Neuron (in vitro differentiated cells): ENCODE measurements around the gene CHD5.

Experiments
- H2AFZ ChIP-seq: one replicate; pipeline ENCODE4 v1.6.1; 2013; ENCODE audit warnings: low read depth, mild to moderate bottlenecking, inconsistent platforms, low read length, moderate library complexity
- H3K27me3 ChIP-seq: one replicate; pipeline ENCODE4 v1.6.1; 2013; ENCODE audit warnings: low read length; ENCODE audit not compliant: insufficient read depth
- H3K36me3 ChIP-seq: one replicate; pipeline ENCODE4 v1.6.1; 2013; ENCODE audit warnings: low read length; ENCODE audit not compliant: insufficient read depth
- H3K4me1 ChIP-seq: one replicate; pipeline ENCODE4 v1.6.1; 2013; ENCODE audit warnings: low read length; ENCODE audit not compliant: insufficient read depth
- H3K4me3 ChIP-seq: 2 replicates; pipeline ENCODE4 v1.5.1; 2013; ENCODE audit warnings: mild to moderate bottlenecking, low read length, moderate library complexity
- H3K9me3 ChIP-seq: one replicate; pipeline ENCODE4 v1.6.1; 2013; ENCODE audit warnings: low read length

CHD5 gene

DNA sequence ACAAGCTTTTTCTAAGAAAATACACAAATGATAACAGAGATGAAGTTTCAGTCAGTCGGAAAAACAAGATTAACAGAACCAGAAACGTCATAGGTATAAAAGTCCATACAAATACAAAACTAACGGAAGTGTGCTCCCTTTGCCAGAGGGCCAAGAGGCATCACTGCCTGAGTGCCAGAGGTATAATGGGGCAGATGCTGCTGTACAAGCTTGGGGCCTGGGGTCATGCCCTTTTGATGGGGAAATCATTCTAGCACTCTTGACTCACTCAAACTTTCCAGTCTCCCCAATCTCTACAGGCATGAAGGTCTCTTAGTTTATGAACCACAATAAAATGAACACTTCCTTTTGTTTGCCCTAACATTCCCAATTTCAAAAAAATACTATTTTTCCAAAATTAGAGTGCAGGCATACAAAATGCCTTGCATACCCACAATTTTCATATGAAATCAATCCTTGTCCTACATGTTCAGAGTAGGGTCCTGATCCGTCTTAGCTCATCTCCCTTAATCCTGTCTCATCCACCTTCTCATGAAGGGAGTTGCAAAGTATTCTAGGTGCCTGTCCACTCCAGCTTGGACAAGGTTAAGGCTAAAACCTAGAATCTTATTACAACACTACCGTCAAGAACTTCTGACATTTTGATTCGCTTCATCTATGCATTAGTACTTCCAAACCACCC lies 17.8 kb upstream of the CHD5 start:
- Histone ChIP-seq H3K4me1 (peaks cover 21% of the 10 kb centered on the region), H3K27me3 (no peaks in the 10 kb centered on the region), H2AFZ (no peak overlapping the region), H3K9me3 (no peaks in the 10 kb centered on the region), H3K36me3 (peaks cover 41% of the 10 kb centered on the region), H3K4me3 (peak overlapping the region; percentile 95)

DNA sequence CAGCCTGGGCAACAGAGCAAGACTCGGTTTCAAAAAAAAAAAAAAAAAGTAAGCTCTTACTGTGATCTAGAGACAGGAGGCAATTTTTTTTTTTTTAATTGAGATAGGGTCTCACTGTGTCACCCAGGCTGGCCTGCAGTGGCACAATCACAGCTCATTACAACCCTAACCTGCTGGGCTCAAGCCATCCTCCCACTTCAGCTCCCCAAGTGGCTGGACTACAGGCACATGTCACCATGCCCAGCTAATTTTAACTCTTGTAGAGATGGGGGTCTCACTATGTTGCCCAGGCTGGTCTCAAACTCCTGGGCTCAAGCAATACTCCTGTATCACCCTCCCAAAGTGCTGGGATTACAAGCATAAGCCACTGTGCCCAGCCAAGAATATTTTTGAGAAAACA lies 11.8 kb upstream of the CHD5 start:
- Histone ChIP-seq H2AFZ (no peak overlapping the region), H3K27me3 (no peaks in the 10 kb centered on the region), H3K36me3 (peaks cover 76% of the 10 kb centered on the region), H3K9me3 (no peaks in the 10 kb centered on the region), H3K4me3 (no peak overlapping the region), H3K4me1 (no peaks in the 10 kb centered on the region)

DNA sequence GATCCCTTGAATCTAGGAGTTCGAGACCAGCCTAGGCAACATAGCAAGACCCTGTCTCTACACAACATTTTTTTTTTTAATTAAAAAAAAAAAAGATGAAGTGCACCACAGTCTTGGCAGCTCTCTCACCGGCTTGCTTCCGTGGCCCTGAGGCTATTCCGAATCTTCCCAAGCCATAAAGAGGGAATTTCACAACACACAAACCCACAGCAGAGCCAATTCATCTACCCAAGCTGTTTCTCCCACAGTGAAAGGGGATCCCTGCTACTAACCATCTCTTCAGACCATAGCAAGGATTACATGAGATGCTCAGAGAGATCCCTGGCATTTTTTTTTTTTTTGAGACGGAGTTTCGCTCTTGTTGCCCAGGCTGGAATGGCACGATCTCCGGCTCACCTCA lies 8.3 kb upstream of the CHD5 start:
- H2AFZ ChIP-seq = no peak overlapping the region

GRCh38 chr1:6185635-6186382 lies 5.7 kb upstream of the CHD5 start:
- H2AFZ ChIP-seq = no peak overlapping the region
- H3K4me3 ChIP-seq = no peak overlapping the region
- no peaks in the 10 kb centered on the region for H3K9me3 ChIP-seq
- H3K27me3 ChIP-seq = peaks cover 13% of the 10 kb centered on the region
- peaks cover 42% of the 10 kb centered on the region for H3K36me3 ChIP-seq
- H3K4me1 ChIP-seq = peaks cover 2% of the 10 kb centered on the region

More for the DNA sequence above, 8.3 kb upstream of the CHD5 start:
- no peaks in the 10 kb centered on the region for H3K4me1 ChIP-seq
- no peak overlapping the region for H3K4me3 ChIP-seq
- H3K36me3 ChIP-seq = peaks cover 64% of the 10 kb centered on the region
- H3K27me3 ChIP-seq = no peaks in the 10 kb centered on the region
- no peaks in the 10 kb centered on the region for H3K9me3 ChIP-seq

GRCh38 chr1:6185151-6185550 lies 5.0 kb upstream of the CHD5 start:
- Histone ChIP-seq H3K36me3 (peaks cover 37% of the 10 kb centered on the region), H2AFZ (no peak overlapping the region), H3K9me3 (no peaks in the 10 kb centered on the region), H3K4me1 (peaks cover 2% of the 10 kb centered on the region), H3K4me3 (no peak overlapping the region), H3K27me3 (peaks cover 19% of the 10 kb centered on the region)

GRCh38 chr1:6184083-6184783 lies 4.1 kb upstream of the CHD5 start:
- no peaks in the 10 kb centered on the region for H3K9me3 ChIP-seq

DNA sequence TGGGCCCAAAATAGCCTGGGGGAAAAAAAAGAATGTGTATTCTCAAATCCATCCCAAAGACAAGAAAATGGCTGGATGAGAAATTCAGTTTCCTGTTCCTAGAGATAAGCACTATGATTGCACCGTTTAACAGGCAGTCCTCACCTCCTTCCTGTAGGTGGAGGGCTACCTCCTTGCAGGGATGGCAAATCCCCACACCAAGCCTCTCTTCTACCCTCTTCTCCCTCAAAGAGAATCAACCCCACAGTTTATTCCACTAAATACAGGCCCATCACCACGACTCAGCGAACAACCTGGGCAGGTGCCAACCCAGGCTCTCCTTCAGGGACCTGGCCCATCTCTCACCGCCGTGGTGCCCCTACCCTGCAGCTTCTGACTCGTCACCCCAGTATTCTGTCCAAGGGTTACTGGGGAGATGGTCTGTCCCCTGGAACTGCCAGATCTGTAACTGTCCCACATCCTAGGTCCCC lies 3.4 kb upstream of the CHD5 start:
- Histone ChIP-seq H2AFZ (no peak overlapping the region), H3K36me3 (peaks cover 26% of the 10 kb centered on the region), H3K27me3 (peaks cover 28% of the 10 kb centered on the region), H3K4me3 (no peak overlapping the region), H3K4me1 (peaks cover 2% of the 10 kb centered on the region), H3K9me3 (no peaks in the 10 kb centered on the region)

More at GRCh38 chr1:6184083-6184783, 4.1 kb upstream of the CHD5 start:
- Histone ChIP-seq H3K27me3 (peaks cover 21% of the 10 kb centered on the region), H3K36me3 (peaks cover 31% of the 10 kb centered on the region), H3K4me3 (no peak overlapping the region), H2AFZ (no peak overlapping the region), H3K4me1 (peaks cover 2% of the 10 kb centered on the region)

DNA sequence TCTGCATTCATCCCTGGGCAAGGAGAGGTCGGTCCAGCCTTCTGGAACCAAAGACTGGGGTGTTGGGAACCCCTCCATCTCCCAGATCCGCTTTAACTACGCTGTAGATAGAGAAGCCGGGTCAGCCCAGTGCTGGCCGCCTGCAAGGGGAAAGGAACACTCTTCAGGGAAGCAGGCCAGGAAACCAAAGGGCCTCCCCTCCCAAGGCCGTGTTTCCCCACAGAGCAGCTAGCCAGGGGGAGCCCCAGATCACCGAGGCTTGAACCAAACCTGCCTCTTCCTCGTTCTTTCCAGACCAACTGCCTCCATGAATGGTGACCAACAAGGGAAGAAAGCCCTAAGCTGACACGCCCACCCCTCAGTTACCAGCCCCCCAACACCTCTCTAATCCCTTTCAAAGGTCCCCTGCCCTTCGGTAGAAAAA lies 1.2 kb upstream of the CHD5 start:
- Histone ChIP-seq H3K36me3 (peaks cover 10% of the 10 kb centered on the region), H3K4me1 (peaks cover 2% of the 10 kb centered on the region), H2AFZ (no peak overlapping the region), H3K27me3 (peaks cover 47% of the 10 kb centered on the region), H3K4me3 (no peak overlapping the region), H3K9me3 (no peaks in the 10 kb centered on the region)

GRCh38 chr1:6180707-6181311 lies 688 bp upstream of the CHD5 start:
- no peak overlapping the region for H3K4me3 ChIP-seq
- no peaks in the 10 kb centered on the region for H3K9me3 ChIP-seq
- peaks cover 47% of the 10 kb centered on the region for H3K27me3 ChIP-seq
- H2AFZ ChIP-seq = no peak overlapping the region
- peaks cover 10% of the 10 kb centered on the region for H3K36me3 ChIP-seq
- H3K4me1 ChIP-seq = peaks cover 2% of the 10 kb centered on the region

DNA sequence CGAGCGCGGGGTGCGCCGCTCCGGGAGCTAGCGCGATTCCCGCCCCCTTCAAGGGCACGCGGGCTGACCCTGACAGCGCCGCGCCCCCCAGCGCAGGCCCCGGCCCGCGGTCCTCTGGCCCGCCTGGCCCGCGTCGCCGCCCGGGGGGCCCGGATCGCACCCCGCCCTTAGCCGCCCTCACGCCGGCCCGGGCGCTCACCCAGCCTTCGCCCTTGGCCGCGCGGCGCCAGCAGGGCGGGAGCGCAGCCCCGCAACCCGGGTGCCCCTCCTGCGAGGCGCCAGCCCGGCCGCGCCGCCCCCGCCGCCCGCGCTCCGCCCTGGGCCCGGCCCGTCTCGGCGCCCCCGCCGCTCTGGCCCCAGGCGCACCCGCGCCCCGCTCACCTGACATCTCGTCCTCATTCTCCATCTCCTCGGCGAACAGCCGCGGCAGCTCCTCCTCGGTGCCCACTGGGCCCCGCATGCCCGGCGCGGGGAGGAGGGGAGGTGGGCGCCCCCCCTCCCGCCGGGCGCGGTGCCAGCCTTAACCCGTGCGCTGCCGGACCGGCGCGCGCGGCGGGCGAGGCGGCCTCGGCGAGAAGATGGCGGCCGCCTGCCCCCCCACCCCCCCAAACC lies 451 bp downstream of the CHD5 start:
- Histone ChIP-seq H2AFZ (no peak overlapping the region), H3K36me3 (peaks cover 2% of the 10 kb centered on the region), H3K4me1 (peaks cover 2% of the 10 kb centered on the region), H3K4me3 (no peak overlapping the region), H3K9me3 (no peaks in the 10 kb centered on the region), H3K27me3 (peaks cover 47% of the 10 kb centered on the region)

DNA sequence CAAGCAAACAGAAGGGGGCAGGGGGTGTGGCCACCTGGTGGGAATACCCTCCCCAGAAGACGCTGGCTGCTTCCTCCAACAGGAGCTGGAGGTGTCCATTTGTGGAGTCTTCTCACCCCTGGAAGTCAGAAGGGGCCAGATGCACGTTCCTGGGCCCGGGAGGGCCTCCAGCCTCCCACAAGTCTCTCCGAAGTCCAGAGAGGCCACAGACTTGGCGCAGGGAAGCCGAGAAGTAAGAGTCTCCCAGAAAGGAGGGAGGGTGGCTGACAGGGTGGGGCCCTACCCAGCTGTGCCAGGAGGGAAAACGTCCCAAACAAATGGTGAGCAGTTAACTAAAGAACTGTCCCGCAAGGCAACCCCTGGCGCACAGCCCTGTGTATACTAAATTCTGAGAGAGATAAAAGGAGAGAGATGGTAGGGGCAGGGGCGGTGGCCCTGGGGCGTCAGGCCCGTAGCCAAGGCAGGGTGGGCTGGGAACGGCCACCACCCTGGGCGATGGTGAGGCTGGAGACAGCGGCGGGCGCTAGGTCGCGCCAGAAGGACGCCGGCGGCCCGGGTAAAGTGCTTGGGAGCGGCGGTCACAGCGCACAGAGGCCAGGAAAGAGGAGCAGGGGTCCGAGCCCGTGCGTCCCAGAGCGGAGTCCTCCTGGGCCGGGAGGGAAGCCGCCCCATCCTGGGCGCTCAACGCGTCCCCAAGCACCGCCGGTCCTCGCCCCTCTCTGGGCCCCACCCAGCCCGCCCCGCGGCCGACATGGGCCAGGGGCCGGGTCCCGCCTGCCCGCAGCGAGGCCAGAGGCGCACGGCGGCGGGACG lies 1.2 kb downstream of the CHD5 start:
- Histone ChIP-seq H3K27me3 (peaks cover 47% of the 10 kb centered on the region), H3K4me1 (peaks cover 2% of the 10 kb centered on the region), H3K9me3 (no peaks in the 10 kb centered on the region), H2AFZ (no peak overlapping the region), H3K4me3 (no peak overlapping the region), H3K36me3 (no peaks in the 10 kb centered on the region)
